Stimulated activated CD4-positive, alpha-beta T cell treated with anti-CD3 and anti-CD28 coated beads, Interleukin-12 subunit alpha, Interleukin-12 subunit beta, amount 100 ng/mL, for 24 hours (primary cell): ENCODE results near the gene DGKG.

ENCODE experiments used
- DNase-seq, 2 experiments: peaks; one replicate each; pipeline ENCODE4 v3.0.0-alpha.2; 2020; ENCODE audit warnings: low read depth in 2 of 2

The DGKG gene

GRCh38 chr3:186275436-186275835 is 86.6 kb downstream of the DGKG start:
- no peak for DNase-seq

DNA sequence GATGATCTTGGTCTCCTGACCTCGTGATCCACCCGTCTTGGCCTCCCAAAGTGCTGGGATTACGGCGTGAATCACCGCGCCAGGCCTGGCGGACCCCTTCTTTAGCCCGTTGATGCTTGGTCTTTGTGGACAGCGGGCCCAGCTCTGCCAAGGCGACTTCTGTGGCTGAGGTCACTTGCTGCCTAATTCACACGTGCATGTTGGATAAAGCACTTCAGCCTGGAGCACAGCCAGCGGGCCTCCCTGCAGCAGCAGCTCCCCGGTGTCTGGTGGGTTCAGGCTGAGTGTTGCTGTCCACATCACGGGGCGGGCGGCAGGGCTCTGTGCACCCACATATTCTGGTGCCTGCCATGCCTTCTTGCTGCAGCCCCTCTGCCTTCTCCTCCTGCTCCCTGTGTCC is 88.4 kb downstream of the DGKG start:
- no peak for DNase-seq

DNA sequence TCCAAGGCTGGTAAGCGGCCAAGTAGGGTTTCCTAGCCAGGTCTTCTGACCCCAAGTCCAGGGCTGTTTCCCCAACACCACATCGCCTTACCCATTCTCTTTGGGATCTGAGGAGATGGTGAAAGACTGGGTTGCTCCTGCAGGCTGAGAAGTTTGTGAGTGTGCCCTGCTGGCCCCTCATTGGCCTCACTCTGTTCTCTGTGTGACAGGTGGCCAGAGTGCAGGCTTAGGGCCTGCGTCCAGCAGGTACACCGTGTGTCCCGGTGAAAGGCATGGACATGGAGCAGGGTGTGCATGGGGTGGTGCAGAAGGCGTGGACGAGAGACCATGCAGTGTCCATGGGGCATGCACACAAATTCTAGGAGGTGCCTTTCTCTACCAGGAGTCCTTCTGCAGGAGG is 91.3 kb downstream of the DGKG start:
- DNase-seq = no peak

DNA sequence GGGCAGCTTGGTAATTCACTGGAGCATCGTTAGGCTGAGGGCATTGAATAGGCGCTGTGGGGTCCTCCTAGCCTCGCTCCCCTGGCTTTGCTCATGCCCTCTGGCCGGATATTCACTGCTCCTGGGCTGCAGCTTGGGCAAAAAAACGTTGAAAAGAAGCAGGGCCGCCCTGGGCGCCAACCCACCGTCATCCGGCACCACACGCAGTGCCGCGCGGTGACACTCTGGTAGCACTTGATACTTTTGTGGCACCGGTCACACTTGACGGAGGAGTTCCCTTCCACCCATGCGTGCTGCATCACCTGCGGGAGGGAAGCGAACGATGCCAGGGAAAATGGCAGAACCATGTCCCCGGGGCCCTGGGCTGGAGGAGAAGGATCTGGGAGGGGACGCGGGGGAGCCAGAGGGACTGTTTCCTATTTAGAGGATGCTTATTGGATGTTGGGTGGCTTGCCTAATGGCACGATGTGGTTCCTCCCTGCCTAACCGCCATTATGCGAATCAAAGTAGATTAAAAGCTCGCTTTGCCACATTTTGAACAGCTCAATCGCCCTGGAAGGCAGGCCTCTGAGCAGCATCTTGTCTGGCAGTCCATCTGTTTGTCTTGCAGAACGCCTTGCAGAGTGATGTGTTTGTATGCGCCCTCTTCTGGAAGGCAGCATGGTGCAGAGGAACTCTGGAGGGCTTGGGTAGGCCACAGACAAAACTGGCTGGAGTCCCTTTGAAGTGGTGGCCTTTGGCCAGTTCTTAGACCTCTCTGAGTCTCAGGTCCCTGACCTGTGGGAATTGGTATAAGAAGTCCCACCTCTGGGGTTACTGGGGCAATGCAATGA is 93.2 kb downstream of the DGKG start:
- DNase-seq = no peak

GRCh38 chr3:186267758-186268157 is 94.3 kb downstream of the DGKG start:
- no peak for DNase-seq

DNA sequence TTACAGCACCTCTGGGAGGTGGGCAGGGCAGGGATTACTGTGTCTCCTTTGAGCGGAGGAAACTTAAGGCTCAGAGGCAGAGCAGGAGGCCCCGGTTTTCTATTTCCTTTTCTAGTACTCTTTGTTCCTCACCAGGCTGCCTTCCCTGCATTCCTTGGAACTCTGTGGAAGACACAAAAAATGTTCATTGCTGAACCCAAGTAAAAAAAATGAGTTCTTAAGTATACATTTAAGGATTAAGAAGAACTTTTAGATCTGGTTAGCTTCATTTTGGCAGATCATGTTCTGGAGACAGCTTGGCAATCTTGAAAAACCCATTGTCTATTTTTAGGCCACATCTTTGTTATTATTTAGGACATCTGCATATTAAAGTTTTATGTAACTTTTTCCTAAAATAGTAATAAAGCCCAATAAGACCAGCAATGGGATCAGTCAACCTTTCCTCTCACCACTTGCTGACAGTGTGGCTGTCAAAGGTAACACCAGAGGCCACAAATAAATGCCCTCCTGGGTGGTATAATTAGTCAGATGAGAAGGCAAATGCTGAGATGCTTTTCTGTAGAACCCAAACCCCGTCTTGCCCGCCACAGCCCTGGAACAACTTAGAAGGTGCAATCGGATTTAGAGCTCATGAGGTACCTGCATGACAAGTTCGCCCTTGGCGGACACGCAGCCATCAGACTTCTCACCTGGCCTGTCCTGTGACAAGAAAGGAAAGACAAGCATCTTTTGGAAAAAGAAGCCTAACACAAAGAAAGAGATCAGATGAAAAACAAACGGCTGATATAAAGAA is 97.2 kb downstream of the DGKG start:
- DNase-seq = no peak

DNA sequence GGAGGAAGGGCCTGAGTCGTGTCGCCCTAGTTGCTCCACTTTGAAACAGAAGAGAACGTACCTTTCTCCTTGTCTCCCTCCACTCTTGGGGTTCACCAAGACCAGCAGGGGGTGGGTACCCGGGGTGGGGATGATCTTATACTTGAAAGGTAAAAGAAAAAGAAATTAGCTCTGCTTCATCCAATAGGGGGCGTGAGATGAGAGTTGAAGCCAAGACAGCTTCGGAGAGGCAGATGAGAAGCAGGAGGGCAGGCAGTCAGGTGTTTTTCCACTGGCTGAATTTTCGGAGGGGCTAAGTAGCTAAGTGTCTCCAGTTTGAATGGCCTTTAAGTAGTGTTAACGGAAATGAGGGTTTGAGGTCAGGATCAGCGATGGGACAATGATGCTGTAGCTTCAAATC is 100.4 kb downstream of the DGKG start:
- no peak for DNase-seq

DNA sequence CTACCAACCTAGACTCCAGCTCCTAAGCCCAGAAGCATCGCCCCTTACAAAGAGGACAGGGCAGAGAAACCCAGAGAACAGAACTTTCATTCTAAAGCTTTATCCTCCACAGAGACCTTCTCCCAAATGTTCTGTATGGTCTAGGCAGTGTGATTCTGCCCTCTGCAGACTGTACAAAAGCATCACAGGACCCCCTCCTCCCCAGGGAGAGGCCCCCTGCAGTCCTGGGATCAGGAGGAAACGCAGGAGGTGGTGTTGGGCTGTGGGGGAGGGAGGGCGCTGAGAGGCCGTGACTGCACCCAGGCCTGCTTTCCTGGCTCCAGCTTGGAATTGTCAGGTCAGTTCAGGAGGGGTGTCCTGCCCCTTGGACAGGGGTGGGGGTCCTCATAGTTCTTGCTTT is 101.3 kb downstream of the DGKG start:
- no peak for DNase-seq

DNA sequence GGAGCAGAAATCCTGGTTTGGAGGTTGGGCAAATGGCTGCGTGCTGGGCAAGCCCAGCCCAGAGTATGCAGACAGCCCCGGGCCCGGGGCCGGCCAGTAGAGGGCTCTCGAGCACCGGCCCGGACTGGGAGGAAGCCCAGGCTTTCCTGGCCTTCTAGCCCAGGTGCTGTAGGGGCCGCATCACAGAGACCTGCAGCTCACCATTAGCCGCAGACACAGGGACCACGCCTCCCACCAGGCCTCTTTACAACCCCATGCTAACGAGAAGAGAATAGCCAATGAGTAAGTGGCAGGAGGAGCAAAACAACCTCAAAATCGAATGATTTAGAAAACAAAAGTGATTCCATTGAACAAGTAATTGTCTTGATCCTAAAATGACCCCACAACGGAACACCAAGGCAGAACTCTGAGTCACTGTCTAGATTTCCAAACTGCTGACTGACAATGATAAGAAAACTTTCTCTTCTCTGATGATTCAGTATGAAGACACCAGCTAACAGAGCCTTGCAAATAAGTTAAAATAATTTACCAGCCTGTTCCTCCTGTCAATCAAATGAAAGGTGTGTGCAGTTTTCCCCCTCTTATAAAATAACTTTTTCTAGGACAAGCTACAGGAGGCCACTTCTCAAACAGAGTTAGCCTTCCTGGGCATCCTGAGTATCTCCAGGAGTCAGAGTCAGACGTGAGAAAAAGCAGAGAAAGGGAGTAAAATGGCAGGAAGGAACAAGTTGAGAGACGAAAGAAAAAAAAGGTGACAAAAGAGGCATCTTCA is 102.2 kb downstream of the DGKG start:
- DNase-seq = peak; percentile 40 to 64

DNA sequence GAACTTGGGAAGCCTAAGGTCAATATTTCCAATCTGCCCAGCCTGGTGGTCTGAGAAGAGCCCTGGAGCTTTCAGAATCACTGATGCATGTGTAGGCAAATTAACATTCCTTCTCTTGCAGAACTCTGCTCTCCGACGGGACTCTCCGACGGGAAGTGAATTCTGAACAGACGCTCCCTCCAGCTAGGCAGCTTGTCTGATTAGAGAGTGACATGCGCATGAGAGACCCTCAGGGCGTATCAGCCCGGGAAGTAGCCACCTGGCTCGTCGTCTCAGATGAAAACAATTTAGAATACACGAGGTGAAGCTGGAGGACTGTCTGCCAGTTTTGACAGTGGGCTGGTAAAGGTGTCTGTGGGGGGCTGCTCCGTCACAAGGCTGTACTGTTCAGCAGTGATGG is 103.1 kb downstream of the DGKG start:
- no peak for DNase-seq

DNA sequence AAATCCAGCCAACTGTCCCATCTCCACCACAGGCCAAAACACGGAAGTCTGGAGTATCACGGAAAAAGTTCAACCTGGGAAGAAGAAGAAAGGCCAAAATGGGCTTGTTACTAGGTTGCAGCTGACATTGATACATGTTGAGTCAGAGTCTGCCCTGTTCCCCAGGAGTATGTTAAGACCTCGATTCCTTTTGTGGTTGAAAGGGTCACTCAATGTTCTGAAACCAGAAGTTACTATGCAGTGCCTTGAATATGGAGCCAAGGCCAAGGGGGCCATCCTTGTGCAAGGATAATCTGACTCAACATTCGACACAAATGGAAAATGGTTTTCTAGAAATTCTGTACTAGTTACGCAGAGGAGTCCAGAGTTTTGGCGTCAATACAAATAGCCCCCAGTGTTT is 104.2 kb downstream of the DGKG start:
- no peak for DNase-seq

DNA sequence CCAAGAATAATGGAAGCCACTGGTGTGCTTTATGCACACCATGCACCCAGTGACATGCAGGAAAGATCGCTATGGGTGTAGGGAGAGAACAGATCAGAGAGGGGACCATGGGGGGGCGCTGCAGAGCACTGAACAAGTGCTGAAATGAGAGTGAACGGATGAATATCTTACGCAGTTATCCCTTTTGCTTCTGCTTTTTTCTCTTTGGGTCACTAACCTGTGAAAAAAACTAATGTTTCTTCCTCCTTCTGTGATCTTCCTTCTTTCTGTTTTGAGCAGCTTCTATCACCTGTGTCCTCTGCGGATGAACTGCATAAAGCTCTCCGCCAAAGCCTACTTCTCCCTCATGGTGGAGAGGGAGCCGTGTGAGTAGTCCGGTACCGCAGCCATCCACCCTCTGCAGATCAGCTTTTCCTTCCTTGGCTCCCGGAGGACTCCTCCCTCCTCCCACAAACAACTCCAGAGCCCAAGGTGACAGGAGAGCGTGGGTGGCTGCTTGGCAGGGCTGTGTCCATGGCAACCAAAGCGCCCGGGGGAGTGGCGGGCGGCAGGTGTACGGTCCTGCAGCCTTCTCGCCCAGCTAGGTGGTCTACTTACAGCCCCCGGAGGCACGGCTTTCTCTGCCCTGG is 106.2 kb downstream of the DGKG start:
- no peak for DNase-seq

GRCh38 chr3:186254676-186255650 is 107.1 kb downstream of the DGKG start:
- DNase-seq = peak in 1 of 2 experiments; percentile 43

DNA sequence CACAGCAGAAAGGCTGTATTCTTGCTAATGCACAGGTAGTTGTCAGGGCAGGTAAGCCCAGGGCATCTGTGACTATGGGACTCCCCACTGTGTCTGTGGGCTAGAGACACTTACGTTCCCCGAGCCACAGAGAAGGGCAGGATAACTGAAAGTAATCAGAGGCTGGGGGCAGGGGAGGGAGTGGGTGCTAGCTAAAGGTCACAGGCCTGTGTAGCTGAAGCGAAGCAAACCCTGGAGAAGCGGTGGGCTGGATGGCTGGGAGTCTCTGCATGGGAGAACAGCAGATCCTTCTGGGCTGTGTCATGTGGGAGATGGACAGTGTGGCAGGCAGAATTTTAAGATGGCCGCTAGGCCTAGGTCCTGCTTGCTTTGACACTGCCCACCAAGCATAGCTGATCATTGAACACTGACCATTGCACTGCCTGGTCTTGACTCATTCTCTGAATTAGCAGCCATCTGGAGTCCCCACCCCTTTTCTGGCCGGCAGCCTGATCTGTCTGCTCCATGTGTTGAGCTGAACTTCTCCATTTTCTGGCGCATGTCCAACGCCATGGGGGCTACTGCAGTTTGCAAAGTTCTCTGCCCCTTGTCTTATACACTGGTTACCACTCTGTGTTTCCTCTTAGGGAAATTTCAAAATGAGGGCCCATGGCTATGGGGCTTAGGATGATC is 110.0 kb downstream of the DGKG start:
- no peak for DNase-seq

GRCh38 chr3:186248850-186249249 is 113.2 kb downstream of the DGKG start:
- no peak for DNase-seq

DNA sequence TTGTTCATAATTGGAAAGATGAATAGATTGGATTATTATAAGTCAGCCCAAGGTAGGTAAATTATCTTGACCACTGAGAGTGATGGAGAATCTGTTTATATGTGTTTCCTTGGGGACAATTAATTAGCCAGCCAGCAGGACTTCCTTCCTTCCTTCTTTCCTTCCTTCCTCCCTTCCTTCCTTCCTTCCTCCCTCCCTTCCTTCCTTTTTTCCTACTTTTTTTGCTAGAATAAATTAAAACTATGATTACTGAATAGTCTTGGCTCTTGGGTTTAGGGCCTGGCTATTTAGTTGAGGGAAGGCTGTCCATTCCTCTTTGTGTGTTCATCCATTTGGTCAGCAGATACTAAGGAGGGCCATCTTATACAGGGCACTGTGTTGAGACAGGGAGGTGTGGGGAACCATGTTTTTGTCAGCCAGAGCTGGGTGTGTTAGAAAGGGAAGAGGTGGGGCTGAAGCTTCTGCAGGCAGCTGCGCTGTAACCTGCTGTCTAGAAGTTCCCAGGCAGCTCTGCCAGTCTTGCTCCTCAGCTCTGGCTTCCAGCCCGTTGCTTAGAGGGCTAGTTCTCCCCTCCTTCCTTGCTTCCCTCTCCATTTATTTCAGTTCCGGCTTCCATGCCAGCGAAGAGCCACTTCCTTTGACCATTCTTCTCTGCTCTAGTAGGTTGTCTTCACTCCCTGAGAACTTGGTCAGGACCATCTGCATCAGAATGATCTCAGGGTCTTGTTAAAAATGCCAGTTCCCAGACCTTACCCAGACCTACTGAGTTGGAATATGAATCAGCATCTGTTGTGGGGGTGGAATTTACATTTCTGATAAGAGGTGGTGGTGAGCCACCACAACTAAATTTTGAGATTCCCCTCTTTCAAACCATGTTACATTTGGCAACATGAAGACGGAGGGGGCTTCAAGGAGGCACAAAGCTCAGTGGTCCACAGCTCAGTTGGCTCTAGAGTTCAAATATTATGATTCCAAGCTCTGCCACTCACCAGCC is 113.9 kb downstream of the DGKG start:
- no peak for DNase-seq

- DNase-seq = no peak
Observed at GRCh38 chr3:186246941-186247340, 115.1 kb downstream of the DGKG start.

- no peak for DNase-seq
Observed at GRCh38 chr3:186244016-186244415, 118.0 kb downstream of the DGKG start.
